ENCODE results near the gene ZNF318.
A peak's percentile ranks its signal among the peaks of the same experiment; 100 is the strongest.
"Not testable (repeated sequence)": the region's sequence is repeated elsewhere in the genome, so short reads cannot be mapped to it uniquely, and the experiment has no call there.

Gene ZNF318

GRCh38 chr6:43369174-43370002, at the start of gene ZNF318:
Gene ZNF318, minus strand, starts transcription at chr6:43369647. Its CDS starts 282 bp downstream, at chr6:43369365.
- DNase-seq: peak; percentile 45 to 98 (median 95)

- no peak for DNase-seq
Observed at GRCh38 chr6:43416935-43417334, 47.5 kb upstream of the ZNF318 start.

GRCh38 chr6:43415275-43415674, 45.8 kb upstream of the ZNF318 start:
- not testable (repeated sequence) for DNase-seq

DNA sequence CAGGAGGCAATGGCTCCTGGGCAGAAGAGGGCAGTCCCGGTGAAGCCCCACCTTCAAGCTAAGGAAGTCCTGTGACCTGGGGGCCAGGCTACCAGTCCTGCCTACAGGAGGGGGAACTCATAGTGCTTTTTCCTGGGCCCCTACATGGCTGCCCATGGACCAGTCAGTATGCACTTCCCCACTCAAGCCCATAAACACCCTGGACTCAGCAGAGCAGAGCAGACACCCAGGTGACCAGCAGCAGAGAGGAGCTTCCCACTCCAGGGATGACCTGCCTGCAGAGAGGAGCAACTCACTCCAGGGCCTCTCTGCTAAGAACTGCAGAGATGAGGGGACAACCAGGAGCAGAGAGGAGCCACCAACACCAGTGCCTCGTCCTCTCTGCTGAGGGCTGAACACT, 43.6 kb upstream of the ZNF318 start:
- DNase-seq: no peak

DNA sequence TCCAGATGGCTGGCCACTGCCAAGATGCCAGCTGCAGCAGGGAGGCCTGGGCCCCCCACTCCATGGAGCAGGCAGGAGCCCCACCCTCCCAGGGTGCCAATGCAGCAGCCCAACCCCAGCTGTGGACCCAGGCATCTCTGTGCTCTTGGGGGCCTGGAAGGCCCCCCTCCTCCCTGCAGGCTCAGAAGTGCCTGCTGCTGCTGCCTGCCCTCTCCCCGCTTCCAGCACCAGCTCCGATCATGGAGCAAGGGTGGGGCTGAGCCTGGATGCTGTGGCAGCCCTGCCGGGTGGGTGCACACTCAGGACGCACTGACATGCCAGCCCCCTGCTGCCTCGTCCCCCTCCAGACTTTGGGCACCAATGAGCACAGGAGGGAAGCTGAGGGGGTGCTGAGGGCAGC, 43.1 kb upstream of the ZNF318 start:
- DNase-seq: no peak

DNA sequence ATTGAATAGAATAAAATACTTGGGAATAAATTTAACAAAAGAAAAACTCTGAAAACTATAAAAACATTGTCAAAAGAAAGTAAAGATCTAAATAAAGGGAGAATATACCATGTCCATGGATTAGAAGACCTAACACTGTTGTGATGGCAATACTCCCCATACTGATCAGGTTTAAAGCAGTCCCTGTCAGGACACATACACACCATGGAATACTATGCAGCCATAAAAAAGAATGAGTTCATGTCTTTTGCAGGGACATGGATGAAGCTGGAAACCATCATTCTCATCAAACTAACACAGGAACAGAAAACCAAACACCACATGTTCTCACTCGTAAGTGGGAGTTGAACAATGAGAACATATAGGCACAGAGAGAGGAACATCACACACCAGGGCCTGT, 41.3 kb upstream of the ZNF318 start:
- DNase-seq: not testable (repeated sequence)

GRCh38 chr6:43408259-43408658, 38.8 kb upstream of the ZNF318 start:
- DNase-seq: no peak

GRCh38 chr6:43407296-43407695, 37.8 kb upstream of the ZNF318 start:
- no peak for DNase-seq

DNA sequence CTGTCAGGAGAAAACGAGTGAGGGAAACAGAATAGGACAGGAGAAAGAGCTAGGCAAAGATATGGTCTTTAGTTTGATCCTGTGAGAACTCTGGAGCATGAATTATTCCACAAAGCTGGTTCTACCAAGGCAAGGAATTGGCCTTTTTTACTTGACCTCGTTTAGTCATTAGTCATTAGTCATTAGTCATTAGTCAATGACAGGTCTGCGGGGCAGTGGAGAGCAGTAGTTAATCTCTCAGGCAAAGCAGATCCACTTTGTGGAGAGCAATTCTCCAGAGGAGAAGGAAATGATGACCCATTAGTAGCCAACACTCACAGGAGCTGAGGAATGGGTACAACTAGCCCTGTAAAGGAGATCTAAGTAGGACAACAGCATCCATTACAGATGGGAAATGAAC, 35.9 kb upstream of the ZNF318 start:
- no peak for DNase-seq

DNA sequence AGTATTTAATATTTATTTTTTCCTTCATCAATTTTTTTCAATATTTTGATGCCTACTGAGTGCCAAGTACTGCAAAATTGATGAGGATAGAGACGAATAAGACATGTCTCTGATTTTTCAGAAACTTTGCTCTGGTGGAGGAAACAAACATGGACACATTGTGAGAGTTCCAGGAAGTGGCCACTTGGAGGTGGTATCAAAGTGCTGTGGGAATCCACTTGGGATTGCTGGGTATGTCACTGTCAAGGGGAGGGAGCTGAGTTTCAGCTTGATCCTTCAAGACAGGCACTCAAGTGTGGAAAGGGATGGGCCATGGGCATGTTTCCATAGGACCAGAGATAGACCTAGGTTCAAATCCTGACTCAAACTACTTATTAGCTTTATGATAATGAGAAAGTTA, 33.4 kb upstream of the ZNF318 start:
- no peak for DNase-seq

DNA sequence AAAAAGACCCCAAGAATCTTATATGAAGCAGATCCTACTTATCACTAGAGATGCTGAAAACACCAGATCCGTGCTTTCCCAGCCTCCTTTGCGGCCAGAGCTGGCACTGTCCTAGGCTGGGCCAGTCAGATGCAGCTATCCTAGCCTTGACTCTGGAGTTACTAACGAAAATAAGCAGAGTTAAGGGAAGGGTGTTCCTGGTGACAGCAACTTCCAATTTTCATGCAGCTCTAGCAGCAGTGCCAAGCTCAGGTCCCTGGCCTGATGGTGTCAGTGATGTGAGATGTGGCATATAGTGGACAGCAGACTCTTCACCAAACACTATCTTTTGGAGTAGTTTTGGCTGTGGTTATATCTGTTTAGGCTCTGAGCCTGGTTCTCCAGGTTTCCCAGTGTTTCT, 32.3 kb upstream of the ZNF318 start:
- peak in 1 of 58 donors; percentile 0 for DNase-seq

GRCh38 chr6:43399932-43400487, 30.6 kb upstream of the ZNF318 start:
- no peak for DNase-seq

- DNase-seq: no peak
Observed at GRCh38 chr6:43396408-43397149, 27.1 kb upstream of the ZNF318 start.

- peak in 6 of 58 donors; percentile 1 to 47 (median 13) for DNase-seq
Observed at GRCh38 chr6:43395776-43396175, 26.3 kb upstream of the ZNF318 start.

- DNase-seq: no peak
Observed at GRCh38 chr6:43394982-43395381, 25.5 kb upstream of the ZNF318 start.

DNA sequence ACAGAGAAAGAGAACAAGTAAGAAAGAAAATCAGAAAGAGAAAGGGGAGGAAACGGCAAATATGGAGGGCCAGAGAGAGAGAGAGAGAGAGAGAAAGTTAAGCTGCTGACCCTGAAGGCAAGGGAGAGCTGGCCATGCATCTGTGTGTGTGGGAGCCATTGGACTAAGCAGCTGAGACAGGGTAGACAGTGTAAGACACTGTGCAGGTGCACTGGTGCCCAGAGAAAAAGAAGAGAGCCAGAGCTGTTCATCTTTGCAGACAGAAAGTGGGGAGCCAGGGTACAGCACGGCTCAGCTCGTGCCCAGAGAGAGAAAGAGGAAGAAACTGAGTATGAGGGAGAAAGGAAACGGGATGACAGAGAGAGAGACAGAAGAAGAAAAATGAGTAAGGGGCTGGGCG, 24.2 kb upstream of the ZNF318 start:
- no peak for DNase-seq

DNA sequence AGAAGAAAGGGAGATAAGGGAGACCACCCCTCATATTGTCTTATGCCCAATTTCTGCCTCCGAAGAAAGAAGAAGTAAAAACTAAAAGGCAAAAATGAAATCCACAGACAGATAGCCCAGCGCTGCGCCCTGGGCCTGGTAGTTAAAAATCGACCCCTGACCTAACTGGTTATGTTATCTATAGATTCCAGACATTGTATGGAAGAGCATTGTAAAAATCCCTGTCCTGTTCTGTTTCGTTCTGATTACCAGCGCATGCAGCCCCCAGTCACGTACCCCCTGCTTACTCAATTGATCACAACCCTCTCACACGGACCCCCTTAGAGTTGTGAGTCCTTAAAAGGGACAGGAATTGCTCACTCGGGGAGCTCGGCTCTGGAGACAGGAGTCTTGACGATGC, 23.7 kb upstream of the ZNF318 start:
- not testable (repeated sequence) for DNase-seq

DNA sequence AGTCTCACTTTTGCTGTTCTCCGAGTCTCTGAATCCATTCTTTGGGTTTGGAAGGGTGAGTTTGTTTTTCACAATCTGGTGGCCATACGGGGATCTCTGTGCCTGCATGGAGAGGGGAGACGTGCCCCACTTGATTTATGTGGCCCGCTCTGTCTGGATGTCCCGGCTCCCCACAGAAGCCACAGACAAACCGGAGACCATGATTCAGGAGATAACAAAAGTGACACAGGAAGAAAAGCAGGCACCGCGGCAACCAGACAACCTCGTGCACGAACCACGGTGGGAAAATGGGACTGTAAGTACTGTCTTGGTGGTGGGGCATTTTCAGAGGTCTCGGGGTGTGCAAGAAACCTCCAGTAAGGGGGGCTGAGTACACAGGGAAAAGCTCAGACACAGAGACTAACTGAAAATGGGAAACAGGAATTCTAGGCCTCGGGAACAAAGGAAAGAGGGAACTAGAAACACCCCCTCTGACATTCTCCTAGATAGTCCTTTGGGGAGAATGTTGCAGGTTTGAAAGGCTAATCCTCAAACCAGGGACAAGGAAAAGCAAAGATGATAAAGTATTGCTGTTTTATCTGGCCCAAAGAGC, 22.1 kb upstream of the ZNF318 start:
- DNase-seq: no peak

GRCh38 chr6:43390753-43391439, 21.4 kb upstream of the ZNF318 start:
- not testable (repeated sequence) for DNase-seq

DNA sequence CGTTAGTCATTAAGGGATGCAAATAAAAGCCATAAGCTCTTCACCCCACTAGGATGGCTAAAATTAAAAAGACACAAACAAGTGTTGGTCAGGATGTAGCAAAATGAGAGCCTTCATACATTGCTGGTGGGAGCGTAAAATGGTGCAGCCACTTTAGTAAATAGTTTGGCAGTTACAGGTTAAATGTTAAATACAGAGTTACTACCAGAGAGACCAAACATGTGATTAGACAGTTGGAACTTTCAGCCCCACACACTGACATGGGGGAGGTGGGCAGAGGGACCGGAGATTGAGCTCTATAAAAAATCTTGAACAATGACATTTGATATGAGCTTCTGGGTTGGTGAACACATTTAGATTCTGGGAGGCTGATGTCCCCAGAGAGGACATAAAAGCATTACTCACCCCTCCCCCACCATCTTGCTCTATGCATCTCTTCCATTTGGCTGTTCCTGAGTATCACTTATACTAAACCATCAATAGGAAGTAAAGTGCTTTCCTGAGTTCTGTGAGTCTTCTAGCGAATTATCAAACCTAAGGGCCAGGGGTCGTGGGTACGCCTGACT, 20.4 kb upstream of the ZNF318 start:
- no peak for DNase-seq

GRCh38 chr6:43386492-43386891, 17.0 kb upstream of the ZNF318 start:
- DNase-seq: no peak

Data from anterior cingulate cortex (tissue), 58 donors.